ENCODE data around the gene MAP1B.

DNA sequence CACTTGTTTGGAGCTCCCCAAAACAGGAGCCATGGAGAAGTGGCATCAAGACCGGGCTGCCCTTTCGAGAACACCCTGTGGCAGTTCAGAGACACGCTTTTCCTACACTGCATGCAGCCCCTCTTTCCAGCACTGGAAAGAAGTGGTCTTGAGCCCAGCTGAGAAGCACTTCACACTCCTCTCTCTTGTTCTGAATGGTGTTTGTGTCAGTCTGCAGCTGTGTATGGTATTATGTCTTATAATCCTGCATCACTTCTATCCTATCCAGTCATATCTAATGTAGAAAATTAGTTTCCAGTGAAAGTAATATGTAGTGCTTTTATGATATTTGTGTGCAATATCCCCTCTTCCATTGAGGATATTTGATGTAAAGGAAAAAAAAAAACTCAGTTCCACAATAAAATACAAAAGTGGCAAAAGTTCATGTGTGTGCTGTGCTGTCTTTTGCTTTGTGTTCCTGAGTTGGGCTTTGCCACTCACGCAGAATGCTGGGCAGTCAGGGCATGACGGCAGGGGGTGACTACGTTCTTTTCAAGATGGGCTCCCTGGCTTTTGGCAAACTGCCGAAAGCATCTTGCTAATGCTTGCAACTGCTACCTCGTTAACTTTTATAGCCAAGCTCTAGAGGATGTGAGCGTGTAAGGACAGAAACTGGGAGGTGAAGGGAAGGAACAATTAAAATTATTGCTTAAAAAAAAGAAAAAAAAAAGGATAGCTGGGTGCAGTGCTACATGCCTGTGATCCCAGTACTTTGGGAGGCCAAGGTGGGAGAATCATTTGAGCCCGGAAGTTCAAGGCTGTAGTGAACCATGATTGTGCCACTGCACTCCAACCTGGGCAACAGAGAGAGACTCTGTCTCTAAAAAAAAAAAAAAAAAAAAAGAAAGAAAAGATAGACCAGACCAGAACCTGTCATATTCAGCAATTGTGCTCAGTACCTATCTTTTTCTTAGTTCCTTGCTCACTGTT is 102.2 kb downstream of the MAP1B start:
- TF ChIP-seq NFRKB (IDR thresholded peaks at IDR 0.05) (no peak), FOXM1 (IDR thresholded peaks at IDR 0.05; ENCODE audit: borderline replicate concordance) (no peak), ARNT (IDR thresholded peaks at IDR 0.05) (no peak), SP1 (IDR thresholded peaks at IDR 0.05) (no peak), TARDBP (IDR thresholded peaks at IDR 0.05) (no peak), SUZ12 (IDR thresholded peaks at IDR 0.05) (no peak), BHLHE40 (IDR thresholded peaks at IDR 0.05; ENCODE audit: borderline replicate concordance) (no peak), FOXA1 (IDR thresholded peaks at IDR 0.05) (no peak)
